GM08714 (cell line): Measurements from ENCODE around the gene ANGEL2.

Source experiments
- H3K4me3 ChIP-seq: fragments of 200-500 bp; sonication (Bioruptor generic); 2 replicates; pipeline ENCODE4 v1.5.1; 2014; ENCODE audit warnings: mild to moderate bottlenecking, low read length, inconsistent platforms
- ZNF274 ChIP-seq: IDR thresholded peaks from 2 replicates; pipeline ENCODE4 v1.6.1; 2012; ENCODE audit warnings: mild to moderate bottlenecking, low read depth, low read length

The ANGEL2 gene

DNA sequence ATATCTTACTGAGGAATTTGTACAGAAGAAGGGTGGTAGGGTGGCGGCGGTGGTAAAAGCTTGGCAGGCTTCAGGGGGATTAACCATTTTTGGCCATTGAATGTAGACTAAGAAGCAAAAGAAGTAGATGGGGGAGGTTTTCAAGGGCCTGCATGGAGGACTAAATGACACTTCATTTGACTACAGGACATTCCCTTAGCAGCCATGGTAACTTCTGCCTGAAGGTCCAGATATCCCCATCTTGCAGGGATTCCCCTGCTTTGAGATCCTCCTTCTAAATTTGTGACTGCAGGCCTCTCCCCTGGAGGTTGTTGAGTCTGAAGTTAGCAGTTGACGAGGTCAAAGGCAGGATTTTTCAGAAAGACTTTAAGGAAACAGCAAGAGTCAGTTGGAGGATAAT is 60.6 kb downstream of the ANGEL2 start:
- no peak for TF ChIP-seq ZNF274

GRCh38 chr1:212954514-212954913 is 61.2 kb downstream of the ANGEL2 start:
- no peak overlapping the region for H3K4me3 ChIP-seq
- no peak for TF ChIP-seq ZNF274

More for the DNA sequence above, 60.6 kb downstream of the ANGEL2 start:
- H3K4me3 ChIP-seq: no peak overlapping the region

DNA sequence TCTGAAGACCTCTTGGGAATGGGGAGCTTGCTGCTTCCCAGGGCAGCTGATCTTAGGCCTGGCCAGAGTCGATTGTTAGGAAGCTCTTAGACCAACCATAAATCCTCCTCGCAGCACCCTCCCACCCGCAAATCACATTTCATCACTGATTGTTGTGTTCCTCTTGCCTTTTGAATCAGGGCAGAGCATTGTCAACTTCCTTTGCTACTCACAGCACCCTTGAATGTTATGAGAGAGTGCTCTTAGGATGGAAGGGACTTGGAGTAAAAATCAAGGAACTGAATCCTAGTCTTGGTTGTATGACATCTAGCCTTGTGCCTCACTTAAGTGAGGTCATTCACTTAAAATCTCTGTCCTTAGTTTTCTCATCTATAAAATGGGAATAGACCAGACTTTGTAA is 62.3 kb downstream of the ANGEL2 start:
- no peak overlapping the region for H3K4me3 ChIP-seq
- no peak for TF ChIP-seq ZNF274

GRCh38 chr1:212952641-212952976 is 63.1 kb downstream of the ANGEL2 start:
- TF ChIP-seq ZNF274: no peak
- H3K4me3 ChIP-seq: no peak overlapping the region

DNA sequence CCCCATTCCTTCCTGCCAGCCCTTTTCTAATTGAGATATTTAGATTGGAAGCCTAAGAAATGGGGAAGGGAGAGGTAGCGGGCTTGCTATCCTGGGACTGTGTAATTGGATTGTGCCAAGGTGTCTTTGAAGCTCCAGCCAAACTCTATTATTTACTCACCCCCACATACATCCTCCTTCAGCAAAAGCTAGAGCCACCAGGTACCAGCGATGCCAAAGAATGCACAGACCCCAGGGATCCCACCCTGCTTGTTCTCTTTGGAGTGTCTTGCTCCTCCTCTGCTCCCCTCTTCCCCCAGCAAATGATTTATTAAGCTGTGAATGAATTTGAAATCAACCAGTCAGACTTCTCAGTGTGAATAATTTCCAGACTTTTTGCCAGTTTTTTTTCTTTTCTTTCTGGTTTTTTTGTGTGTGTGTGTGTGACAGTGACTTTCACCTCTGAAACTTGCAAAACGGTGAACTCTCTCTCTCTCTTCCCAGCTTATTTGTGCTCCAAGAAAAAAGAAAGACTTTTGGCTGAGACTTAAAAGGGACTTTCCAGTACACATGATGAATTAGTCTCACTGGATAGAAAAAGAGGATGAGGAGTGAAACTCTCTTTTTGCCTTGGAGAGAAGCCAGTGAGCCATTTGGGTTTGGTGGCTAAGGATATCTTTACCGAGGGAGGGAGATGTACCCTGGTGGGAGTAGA is 63.6 kb downstream of the ANGEL2 start:
- peak overlapping the region; percentile 41; the same call in 1 of the 2 replicates for H3K4me3 ChIP-seq
- no peak for TF ChIP-seq ZNF274

DNA sequence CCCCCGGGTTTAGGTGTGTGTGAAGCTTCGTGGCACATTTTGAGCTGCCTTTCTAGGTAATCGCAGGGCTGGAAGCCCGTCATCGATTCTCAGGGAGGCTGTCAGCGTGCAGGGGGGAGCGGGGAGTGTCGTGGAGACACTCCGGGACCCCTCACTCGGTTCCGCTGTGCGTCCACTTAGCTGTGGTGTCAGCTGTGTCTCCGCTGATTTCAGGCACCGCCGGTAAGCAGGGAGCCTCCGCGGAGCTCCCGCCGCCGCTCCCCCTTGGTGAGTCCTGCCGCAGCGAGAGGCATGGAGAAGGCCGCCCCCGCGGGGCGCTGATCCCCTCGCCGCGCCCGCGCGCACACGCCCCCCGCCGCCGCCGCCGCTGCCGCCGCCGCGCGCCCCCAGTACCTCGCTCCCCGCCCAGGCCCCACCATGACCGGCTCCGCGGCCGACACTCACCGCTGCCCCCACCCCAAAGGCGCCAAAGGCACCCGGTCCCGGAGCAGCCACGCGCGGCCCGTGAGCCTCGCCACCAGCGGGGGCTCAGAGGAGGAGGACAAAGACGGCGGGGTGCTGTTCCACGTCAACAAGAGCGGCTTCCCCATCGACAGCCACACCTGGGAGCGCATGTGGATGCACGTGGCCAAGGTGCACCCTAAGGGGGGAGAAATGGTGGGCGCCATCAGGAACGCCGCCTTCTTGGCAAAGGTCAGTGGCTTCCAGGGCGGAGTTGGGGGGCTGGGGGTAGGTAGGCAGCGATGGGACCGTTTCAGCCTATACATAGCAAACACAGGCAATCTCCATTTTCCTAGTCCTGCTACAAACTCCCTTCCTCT is 64.3 kb downstream of the ANGEL2 start:
- peak overlapping the region; percentile 78 for H3K4me3 ChIP-seq
- no peak for TF ChIP-seq ZNF274

- peak within 1 kb of the TSS; percentile 78 for H3K4me3 ChIP-seq
- TF ChIP-seq ZNF274: no peak
Observed at GRCh38 chr1:212950243-212951125, 65.2 kb downstream of the ANGEL2 start, which contains the start of gene VASH2. Gene VASH2, plus strand, starts transcription at chr1:212950541. Its CDS starts 1,002 bp downstream, at chr1:212951543.

- TF ChIP-seq ZNF274: no peak
- peak overlapping the region; percentile 78; the same call in 1 of the 2 replicates for H3K4me3 ChIP-seq
Observed at GRCh38 chr1:212949771-212950170, 65.9 kb downstream of the ANGEL2 start.

DNA sequence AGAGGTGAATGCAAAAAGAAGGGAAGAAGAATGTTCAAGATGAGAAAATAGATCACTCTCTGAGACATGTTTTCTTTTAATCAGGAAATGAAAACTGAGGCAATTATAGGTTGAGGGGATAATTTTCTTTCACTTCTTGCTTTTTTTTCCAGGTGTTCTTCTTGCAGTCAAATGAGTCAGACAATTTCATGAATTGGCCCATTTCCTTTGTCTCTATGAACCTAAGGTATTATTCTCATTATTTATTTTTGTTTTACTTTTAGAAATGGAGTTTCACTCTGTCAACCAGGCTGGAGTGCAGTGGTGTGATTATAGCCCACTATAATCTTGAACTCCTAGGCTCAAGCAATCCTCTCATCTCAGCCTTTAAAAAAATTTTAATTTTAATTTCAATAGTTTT is 68.8 kb downstream of the ANGEL2 start:
- TF ChIP-seq ZNF274: no peak
- H3K4me3 ChIP-seq: no peak overlapping the region

- H3K4me3 ChIP-seq: no peak overlapping the region
- TF ChIP-seq ZNF274: no peak
Observed at GRCh38 chr1:212945463-212946160, 70.1 kb downstream of the ANGEL2 start.

DNA sequence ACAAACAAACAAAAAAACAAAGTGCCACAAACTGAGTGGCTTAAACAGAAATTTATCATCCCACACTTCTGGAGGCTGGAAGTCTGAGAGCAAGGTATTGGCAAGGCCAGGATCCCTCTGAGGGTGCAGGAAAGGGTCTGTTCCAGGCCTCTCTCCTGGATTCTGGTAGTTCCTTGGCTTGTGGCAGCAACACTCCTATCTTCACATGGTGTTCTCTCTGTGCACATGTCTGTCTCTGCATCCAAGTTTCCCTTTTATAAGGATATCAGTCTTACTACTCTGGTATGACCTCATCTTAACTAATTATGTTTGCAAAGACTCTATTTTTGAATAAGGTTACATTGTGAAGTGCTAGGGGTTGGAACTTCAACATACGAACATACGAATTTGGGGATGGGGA is 70.6 kb downstream of the ANGEL2 start:
- no peak overlapping the region for H3K4me3 ChIP-seq
- no peak for TF ChIP-seq ZNF274

DNA sequence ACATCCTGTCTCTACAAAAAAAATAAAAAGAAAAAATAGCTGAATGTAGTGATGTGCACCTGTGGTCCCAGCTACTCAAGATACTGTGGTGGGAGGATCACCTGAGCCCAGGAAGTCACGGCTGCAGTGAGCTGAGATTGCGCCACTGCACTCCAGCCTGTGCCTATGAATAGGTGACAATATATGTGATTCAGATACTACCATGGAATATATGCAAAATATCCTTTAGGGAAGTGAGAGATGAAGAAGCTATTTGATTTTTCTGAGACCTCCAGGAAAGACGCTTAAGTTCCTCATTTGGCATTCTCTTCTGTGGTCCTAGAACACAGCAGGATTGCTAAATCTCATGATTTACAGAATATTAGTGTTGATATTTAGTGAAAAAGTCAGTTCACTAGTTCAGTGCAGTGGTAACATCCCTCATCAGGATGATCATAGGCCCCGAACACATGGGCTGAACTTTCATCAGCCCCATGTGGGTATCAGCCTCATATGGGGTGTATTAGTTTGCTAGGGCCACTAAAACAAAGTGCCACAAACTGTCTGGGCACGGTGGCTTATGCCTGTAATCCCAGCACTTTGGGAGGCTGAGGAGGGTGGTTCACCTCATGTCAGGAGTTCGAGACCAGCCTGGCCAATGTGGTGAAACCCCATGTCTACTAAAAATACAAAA is 71.3 kb downstream of the ANGEL2 start:
- TF ChIP-seq ZNF274: no peak
- H3K4me3 ChIP-seq: no peak overlapping the region

DNA sequence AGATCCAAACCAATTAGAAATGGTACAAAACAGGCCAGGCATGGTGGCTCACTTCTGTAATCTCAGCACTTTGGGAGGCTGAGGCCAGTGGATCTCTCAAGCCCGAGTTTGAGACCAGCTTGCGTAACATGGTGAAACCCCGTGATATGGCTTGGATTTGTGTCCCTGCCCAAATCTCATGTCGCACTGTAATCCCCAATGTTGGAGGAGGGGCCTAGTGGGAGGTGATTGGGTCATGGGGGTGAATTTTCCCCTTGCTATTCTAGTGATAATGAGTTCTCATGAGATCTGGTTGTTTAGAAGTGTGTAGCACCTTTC is 72.3 kb downstream of the ANGEL2 start:
- no peak for TF ChIP-seq ZNF274
- no peak overlapping the region for H3K4me3 ChIP-seq
